Ammon's horn (tissue), 1 donor: Measurements from ENCODE around the gene SLC39A10.

Source experiments
- DNase-seq: peaks from one replicate; pipeline ENCODE4 v3.0.0-alpha.2; 2016; ENCODE audit warnings: low spot score

Gene SLC39A10

DNA sequence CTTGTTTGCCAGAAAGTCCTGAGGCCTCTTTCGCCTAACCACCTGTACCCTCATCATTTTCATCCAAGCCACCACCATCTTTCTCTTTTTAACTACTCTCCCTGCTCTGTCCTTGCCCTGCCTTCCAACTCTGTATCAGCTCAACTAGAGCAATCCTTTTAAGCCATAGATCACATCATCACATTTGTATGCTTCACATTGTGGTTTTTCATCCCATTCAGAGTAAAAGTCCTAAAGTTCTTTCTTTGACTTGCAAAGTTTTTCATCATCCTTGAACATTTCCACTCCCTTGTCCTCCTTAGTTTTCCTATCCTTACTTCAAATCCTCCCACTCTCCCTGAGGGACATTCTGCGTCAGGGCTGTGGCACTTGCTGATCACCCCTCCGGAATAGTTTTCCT lies 73.9 kb downstream of the SLC39A10 start:
- no peak for DNase-seq

DNA sequence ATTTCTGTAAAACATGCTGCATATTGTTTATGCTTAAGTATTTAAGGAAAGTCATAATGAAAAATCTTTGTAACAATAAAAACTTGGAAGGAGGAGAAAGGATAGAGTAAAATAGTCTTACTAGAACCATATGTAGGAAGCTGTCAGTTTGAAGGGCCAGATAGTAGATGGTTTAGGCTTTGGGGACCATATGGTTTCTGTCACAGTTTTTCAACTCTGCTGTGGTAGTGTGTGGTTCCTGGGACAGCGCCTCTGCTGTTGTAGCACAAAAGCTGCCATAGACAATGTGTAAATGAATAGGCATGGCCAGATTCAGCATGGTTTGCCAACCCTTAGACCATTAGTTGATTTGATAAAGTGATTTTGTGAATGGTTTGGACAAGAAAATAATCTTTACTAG lies 75.5 kb downstream of the SLC39A10 start:
- no peak for DNase-seq

- DNase-seq, result no peak
Measured at GRCh38 chr2:195733831-195734230, 76.8 kb downstream of the SLC39A10 start.

DNA sequence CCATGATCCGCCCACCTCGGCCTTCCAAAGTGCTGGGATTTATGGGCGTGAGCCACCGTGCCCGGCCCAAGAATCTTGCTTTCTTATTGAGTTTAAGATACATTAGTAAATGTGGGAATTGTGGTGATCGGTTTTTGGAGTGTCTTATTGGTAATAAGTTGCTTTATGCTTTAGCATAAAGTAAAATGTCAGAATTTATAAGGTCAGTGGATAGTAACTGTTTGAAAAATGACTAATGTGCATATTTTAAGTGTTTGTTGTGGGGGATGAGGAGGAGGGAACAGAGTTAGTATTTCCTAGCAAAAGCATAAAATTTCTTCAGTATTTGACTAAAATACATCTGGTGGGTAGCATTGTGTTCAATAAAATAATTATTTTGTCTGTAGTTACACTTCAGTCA lies 77.4 kb downstream of the SLC39A10 start:
- no peak for DNase-seq

DNA sequence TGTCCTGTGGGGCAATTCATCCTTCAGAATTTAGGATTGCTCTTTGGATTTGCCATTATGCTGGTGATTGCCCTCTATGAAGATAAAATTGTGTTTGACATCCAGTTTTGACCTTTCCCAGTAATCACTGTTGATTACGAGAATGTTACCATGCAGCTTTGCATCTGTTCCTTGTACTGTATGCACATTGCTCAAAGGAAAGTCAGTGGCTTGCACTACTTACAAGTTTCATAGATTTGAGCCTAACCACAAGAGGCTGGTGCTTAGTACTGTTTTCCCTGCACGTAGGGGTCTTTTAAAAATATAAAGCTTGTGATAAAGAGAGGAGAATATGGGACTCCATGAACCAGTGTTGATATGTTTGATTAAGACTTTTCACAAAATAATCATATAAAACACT lies 77.9 kb downstream of the SLC39A10 start:
- no peak for DNase-seq

DNA sequence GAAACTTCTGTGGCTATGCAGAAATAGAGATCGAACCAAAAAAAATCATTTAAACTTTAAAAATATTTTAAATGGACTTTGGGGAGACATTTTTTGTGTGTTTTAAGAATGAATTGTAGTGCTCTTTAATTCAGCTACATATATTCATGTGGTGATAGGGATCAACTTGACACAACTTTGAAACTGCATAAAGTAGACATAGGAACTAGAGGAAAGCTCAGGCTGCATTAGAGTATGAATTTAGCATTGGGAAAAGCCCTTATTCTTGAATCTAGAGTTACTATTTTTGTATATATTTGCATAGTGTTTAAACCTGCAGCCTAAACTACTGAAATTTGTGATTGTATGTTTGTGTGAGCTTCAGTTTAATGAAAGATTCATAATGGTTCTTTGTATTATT lies 78.3 kb downstream of the SLC39A10 start:
- DNase-seq, result no peak

DNA sequence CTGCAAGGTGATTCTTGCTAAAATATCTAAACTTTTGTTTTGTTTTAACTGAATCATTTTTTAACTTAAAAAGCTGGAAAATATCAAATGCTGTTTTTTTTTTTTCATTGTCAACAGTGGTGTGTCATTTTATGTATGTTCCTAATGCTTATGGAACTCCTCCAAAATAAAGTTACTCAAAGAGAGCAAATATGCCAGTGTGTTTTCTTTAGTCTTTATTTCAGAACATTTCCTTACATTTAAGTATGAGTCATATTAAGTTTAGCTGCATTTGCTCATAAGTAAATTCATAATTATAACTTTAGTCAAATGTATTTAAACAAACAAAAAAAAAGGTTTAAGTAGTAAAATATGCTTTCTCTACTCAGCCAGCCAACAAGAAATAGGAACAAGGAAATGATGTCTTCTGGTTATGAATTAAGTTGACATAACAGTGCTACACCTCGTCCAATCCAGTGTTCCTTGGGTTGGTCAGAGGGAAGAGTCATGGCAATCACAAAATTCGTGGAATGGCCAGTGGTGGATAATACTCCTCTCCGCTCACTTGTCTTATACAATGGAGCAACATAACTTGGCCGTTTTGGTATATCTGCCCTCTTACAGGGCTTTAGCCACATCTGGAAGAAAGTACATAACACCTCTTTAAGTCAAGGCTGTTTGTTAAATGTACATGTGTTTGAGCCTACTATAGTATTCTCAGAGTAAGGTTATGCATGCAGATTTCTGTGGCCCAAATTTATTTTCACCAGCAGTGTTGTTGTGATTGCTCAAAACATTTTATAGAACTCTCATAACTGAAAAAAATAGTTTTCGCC lies 80.7 kb downstream of the SLC39A10 start:
- no peak for DNase-seq

GRCh38 chr2:195741191-195741590 lies 84.2 kb downstream of the SLC39A10 start:
- DNase-seq, result no peak

DNA sequence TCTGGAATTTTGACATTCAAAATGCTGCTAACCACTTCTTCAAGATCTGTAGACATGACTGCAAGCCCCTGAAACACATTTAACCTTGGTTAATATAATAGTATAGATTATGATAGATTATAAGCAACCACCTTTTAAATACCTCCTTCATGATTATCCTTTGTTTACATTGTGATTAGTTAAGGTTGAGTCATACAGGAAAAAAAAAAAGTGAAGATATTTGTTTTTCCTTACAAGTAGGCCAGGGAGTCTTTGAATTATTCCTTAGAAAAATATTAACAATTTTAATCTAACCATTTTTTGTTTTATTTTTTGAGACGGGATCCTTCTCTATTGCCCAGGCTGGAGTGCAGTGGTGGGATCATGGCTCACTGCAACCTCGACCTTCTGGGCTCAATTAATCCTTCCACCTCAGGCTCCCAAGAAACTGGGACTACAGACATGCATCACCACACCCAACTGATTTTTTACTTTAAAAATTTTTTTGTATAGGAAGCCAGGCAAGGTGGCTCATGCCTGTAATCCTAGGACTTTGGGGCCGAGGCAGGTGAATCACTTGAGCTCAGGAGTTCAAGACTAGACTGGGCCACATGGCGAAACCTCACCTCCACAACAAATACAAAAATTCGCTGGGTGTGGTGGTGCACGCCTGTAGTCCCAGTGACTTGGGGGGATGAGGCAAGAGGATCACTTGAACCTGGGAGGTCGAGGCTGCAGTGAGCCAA lies 99.4 kb downstream of the SLC39A10 start:
- no peak for DNase-seq

DNA sequence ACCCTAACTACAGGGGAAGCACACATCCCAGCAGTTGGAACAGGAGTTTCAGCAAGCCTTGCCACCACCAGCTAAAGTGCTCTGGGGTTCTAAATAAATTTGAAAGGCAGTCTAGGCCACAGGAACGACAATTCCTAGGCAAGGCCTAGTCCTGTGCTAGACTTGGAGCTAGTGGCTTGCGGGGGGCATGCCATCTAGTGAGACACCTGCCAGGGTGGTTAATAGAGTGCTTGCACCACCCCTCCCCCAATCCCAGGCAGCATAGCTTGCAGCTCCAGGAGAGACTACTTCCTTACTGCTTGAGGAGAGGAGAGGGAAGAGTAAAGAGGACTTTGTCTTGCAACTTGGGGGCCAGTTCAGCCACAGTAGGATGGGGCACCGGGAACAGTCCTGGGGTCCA lies 101.8 kb downstream of the SLC39A10 start:
- DNase-seq, result no peak

- DNase-seq, result no peak
Measured at GRCh38 chr2:195759877-195760276, 102.9 kb downstream of the SLC39A10 start.

- DNase-seq, result no peak
Measured at GRCh38 chr2:195763866-195764265, 106.8 kb downstream of the SLC39A10 start.

DNA sequence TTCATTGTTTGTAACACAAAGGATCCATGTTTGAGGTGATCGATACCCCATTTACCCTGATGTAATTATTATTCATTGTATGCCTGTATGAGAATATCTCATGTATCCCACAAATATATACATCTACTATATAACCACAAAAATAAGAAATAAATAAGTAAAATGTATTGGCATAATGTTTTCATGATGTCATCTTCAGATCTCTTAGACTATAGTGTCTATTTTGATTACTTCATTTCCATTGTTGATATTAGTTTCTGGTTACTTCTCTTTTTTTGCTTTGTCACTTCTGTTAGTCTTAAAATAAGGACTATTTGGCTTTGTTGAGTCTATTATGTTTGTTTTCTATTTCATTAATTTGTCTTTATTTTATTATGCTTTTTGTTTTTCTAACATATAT lies 109.7 kb downstream of the SLC39A10 start:
- no peak for DNase-seq

GRCh38 chr2:195768431-195768830 lies 111.4 kb downstream of the SLC39A10 start:
- DNase-seq, result no peak

DNA sequence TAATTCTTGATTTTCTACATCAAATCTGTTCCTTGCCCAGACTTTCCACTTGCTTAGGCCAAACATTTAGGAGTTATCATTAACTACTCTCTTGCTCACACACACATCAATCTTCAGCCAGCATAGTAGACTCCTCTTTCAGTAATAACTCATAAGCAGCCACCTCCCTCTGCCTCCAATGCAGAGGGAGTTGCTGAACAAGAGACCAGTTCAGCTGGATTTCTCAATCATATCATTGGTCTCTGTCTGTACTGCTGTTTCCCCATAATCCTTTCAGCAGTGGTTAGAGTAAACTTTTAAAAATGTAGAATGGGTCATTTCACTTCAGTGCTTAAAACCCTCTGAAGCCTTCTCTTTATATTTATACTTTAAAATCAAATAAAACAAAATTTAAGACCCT lies 112.9 kb downstream of the SLC39A10 start:
- no peak for DNase-seq

DNA sequence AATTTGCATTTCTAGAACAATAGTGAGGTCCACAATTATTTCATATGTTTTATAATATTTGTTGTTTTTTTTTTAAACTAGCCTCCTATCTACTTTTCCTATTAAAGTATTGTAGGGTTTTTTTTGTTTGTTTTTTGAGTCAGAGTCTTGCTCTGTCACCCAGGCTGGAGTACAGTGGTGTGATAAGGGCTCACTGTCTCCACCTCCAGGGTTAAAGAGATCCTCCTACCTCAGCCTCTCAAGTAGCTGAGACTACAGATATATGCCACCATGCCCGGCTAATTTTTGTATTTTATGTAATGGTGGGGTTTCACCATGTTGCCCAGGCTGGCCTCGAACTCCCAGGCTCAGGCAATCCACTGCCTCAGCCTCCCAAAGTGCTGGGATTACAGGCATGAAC lies 122.5 kb downstream of the SLC39A10 start:
- no peak for DNase-seq

DNA sequence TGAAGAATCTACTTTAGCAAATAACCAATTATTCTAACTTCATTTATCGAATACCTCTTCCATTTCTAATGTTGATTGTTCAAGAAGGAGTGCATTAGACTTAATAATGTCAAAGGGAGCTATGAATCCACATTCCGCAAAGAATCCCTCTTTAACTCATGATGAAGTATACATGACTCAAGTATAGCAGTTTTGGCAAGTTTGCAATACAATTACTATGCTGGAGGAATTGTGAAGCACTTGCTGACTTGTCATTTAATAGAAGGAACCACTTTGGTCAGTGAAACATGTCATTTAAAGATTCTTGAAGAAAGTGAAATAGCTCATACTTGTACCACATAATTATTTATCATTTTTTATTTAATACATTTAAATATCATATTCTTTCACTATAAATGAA lies 125.1 kb downstream of the SLC39A10 start:
- DNase-seq, result no peak
